ENCODE data around the gene LGR5. TPM values are rescaled to one million over a fixed set of nuclear protein-coding genes. Genes with fewer than 3 reads are reported as not detected.
A peak's percentile ranks its signal among the peaks of the same experiment; 100 is the strongest.

The LGR5 gene, protein sequence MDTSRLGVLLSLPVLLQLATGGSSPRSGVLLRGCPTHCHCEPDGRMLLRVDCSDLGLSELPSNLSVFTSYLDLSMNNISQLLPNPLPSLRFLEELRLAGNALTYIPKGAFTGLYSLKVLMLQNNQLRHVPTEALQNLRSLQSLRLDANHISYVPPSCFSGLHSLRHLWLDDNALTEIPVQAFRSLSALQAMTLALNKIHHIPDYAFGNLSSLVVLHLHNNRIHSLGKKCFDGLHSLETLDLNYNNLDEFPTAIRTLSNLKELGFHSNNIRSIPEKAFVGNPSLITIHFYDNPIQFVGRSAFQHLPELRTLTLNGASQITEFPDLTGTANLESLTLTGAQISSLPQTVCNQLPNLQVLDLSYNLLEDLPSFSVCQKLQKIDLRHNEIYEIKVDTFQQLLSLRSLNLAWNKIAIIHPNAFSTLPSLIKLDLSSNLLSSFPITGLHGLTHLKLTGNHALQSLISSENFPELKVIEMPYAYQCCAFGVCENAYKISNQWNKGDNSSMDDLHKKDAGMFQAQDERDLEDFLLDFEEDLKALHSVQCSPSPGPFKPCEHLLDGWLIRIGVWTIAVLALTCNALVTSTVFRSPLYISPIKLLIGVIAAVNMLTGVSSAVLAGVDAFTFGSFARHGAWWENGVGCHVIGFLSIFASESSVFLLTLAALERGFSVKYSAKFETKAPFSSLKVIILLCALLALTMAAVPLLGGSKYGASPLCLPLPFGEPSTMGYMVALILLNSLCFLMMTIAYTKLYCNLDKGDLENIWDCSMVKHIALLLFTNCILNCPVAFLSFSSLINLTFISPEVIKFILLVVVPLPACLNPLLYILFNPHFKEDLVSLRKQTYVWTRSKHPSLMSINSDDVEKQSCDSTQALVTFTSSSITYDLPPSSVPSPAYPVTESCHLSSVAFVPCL
- 4.5 TPM for polyA plus RNA-seq (ENCODE audit: insufficient read length)

DNA sequence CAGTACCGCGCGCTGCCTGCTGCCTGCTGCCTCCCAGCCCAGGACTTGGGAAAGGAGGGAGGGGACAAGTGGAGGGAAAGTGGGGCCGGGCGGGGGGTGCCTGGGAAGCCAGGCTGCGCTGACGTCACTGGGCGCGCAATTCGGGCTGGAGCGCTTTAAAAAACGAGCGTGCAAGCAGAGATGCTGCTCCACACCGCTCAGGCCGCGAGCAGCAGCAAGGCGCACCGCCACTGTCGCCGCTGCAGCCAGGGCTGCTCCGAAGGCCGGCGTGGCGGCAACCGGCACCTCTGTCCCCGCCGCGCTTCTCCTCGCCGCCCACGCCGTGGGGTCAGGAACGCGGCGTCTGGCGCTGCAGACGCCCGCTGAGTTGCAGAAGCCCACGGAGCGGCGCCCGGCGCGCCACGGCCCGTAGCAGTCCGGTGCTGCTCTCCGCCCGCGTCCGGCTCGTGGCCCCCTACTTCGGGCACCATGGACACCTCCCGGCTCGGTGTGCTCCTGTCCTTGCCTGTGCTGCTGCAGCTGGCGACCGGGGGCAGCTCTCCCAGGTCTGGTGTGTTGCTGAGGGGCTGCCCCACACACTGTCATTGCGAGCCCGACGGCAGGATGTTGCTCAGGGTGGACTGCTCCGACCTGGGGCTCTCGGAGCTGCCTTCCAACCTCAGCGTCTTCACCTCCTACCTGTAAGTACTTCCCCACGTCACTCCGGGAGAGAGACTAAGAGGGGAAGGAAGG, at the start of gene LGR5:
LGR5 (plus strand) TSS at position 186 of the 732 bp plus-strand sequence; CDS start at position 469, 283 bp downstream.
- no peak for DNase-seq (ENCODE audit: low read depth)

DNA sequence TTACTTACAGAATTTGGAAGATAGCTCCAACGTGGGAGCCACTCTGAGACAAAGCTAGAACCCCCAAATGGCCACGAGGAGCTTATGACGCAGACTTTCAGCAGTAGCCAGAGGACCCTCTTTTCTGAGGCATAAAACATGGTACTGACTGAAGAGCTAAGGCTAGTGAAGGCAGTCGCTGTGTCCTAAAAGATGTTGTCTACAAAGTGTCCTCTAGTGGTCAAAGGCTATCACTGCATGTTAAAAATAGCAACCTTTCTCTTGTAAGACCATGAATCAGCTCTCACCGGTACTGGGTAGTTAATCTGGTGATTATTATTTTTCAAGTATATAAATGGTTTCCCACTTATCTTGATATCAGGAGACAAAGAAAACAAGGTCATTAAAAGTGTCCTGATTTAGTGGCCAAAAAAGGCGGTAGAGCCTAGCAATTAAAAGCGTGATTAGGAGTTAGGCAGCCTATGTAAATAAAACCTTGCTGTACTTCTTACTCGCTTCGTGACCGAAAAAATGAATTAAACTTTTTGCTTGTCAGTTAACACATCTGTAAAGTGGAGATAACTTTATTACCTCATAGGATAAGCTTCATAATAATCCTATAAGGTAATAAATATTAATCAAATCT, 47.0 kb upstream of the LGR5 start:
- peak; percentile 29 for DNase-seq (ENCODE audit: low read depth)

DNA sequence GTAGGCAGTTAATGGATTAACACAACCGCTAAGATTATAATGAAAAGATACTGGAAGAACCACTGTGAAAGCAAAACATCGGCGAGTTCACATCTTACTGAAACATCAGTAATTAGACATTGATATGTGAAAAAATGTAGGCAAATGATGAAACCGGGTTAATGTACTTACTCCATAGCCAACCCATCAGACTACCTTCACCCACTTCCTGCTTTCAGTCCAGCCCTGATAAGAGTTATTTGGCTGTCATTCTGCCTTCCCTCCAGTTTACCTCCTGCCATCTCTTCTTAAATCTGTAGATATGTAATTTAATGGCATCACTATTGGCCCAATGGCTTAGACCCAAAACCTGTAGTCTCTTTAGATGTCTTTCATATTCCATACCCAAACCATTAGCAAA, 46.0 kb upstream of the LGR5 start:
- no peak for DNase-seq (ENCODE audit: low read depth)

DNA sequence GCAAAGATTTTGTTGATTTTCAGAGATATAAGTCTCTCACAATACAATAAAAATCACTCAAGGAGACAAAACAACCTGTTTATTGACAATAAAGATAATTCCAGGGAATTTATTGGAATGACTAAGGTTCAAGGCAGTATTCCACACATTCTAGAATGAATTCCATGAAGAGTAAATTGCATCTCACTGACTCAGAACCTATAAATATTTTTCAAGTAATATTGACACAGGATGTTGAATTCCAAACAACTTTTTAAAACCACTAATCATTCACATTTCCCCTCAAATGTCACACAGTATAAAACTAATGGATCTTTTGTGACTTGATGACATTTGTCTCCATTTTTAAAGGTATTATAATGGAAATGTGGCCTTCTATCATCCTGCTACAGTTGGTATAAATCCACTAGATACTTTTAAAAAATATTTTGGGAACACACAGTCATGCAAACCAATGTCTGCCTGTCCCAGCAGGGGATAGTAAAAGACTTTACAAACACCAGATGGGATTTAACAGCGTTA, 42.1 kb upstream of the LGR5 start:
- no peak for DNase-seq (ENCODE audit: low read depth)

DNA sequence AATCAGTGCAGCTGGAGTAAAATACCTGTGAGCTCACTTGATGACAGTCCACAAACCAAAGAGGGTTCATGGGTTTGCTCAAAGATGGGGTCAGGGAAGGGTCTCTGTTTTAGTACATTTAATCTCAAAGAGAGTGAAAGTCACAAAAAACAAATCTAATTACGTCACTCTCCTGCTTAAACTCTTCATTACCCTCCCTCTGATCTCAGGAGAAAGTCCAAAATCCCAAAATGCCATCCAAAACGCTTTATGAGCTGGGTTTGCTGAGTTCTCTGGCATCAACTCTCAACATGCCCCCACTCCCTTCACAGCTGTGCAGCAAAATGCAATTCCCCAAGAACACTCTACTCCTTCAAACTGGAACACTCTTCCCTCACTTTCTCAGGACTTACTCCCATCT, 40.4 kb upstream of the LGR5 start:
- no peak for DNase-seq (ENCODE audit: low read depth)

DNA sequence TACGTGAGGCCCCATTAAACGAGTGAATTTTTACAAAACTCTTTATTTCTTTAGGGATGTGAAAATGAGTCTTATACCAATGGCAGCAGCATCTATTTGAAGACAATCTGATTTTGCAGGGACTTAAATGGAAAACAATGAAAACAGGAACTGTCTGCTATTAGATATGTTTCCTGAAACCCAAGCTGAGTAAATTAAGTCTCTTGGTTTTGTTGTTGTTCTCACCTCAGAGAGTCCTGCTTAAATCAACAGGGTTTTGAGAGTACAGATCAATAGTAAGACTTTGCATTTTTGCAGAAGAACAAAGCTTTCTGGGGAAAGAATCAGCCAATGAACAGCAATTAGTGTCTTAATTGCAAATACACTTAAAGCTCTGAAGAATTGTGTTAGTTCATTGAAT, 39.1 kb upstream of the LGR5 start:
- no peak for DNase-seq (ENCODE audit: low read depth)

DNA sequence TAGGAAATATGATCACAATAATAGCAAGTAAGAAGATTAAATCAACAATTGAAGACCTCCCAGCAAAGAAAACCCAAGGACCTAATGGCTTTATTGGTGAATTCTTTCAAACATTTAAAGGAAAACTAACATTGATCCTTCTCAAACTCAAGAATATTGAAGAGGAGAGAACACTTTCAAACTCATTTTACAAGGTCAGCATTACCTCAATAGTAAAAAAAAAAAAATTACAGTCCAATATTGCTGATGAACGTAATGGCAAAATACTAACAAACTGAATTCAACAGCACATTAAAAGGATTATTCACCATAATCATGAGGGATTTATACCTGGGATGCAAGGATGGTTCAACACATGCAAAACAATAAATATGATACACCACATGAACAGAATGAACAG, 33.7 kb upstream of the LGR5 start:
- DNase-seq (ENCODE audit: low read depth), result no peak

DNA sequence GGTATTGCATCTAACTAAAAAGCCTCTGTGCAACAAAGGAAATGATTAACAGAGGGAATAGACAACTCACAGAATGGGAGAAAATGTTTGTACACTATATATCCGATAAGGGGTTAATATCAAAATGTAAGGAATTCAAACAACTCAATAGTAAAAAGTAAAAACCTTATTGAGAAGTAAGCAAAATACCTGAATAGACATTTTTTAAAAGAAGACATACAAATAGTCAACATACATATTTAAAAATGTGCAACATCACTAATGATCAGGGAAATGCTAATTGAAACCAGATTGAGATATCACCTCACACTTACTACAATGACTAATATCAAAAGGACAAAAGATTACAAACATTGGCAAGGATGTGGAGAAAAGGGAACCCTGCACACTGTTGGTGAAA, 31.9 kb upstream of the LGR5 start:
- DNase-seq (ENCODE audit: low read depth), result no peak

DNA sequence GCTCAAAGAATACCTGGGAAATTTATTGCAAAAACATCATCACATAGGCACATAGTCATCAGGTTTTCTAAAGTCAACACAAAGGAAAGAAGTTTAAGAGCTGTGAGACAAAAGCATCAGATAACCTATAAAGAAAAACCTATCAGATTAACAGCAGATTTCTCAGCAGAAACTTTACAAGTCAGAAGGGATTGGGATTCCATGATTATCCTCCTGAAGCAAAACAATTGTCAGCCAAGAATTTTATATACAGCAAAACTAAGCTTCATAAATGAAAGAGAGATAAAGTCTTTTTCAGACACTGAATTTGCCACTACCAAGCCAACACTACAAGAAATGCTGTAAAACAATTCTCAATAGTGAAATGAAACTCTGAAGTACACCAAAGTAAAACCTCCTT, 28.8 kb upstream of the LGR5 start:
- DNase-seq (ENCODE audit: low read depth), result no peak

DNA sequence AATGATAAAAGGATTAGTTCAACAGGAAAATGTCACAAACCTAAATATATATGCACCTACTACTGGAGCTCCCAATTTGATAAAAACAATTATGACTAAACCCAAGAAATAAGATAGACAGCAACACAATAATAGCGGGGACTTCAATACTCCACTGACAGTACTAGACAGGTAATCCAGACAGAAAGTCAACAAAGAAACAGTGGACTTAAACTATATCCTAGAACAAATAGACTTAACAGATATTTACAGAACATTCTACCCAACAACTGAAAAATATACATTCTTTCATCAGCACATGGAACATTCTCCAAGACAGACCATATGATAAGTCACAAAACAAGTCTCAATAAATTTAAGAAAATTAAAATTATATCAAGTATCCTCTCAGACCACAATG, 28.0 kb upstream of the LGR5 start:
- no peak for DNase-seq (ENCODE audit: low read depth)

DNA sequence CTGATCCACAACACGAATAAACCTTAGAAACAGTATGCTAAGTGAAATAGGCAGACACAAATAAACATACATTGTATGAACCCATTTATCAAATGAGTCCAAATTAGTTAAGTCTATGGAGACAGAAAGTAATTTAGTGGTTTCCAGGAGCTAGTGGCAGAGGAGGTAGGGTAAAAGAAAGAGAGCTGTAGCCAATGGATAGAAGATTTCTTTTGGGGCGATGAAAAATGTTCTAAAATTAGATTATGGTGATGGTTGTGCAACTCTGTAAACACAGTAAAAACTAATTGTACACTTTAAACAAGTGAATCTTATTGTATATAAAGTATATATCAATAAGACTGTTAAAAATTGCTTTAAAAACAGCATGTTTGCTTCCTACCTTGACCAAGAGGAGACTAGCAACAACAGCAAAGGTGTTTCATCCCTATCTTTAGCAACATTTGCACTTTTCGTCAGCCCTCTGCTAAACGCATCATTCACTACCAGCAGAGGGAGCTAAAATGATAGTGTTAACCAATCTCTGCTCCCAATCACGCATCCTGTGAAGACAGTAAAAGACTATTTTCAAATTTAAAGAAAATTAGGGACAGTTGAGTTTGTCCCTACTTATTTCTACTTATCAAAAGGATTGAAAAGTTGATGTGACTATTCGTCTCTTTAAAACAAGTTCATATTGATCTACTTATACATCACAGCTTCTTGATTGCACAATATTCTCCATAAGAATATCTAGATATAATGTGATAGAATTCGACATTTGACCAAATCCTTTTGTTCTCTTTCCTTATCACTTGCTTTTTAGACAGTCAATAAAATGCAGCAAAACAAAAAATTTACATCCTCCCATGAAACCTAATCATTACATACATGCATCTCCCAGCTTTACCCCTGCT, 24.0 kb upstream of the LGR5 start:
- DNase-seq (ENCODE audit: low read depth), result no peak

DNA sequence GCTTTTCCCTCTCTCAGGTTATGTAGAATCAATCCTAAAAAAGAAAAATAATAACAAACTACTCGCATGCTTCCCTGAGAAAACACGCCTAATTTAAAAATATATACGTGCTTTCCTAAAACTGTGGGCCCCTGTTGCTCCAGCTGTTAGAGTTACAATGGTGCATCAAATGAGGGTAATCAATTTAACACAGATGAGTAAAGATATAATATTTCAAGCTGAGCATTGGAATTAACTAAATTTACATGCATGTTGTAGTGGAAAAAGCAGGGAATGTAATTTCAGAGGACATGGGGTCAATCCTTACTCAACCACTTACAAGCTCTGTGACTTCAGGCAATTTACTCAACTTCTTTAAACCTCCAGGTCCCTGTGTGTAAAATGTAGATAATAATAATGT, 22.4 kb upstream of the LGR5 start:
- no peak for DNase-seq (ENCODE audit: low read depth)

DNA sequence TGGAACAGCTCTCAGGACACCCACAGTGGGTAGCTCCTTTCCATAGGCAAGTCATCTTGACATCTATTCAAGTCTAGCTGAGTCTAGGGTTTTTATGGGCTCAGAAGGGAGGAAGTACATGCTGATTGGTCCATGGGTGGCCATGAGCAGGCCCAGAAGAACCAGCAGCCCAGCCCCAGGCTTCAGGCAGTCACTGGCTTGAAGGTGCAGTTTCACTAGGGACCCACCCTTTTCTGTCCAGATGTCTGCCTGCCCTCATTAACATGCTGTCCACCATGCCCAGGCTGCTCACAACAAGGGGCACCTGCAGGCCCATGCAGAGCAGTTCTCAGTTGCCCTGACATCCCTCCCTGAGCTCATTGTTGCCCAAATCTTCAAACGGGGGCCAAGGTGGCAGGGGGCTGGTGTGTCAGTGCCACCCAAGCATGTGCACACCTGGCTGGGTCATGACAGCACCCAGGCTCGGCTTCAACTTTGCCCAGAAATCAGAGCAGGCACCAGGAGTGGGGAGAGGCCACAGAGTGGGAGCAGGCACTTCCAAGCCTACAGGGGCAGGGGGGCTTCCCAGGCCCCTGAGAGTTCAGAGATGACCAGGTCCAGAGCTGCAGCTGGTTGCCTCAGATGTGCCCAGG, 18.7 kb upstream of the LGR5 start:
- no peak for DNase-seq (ENCODE audit: low read depth)

DNA sequence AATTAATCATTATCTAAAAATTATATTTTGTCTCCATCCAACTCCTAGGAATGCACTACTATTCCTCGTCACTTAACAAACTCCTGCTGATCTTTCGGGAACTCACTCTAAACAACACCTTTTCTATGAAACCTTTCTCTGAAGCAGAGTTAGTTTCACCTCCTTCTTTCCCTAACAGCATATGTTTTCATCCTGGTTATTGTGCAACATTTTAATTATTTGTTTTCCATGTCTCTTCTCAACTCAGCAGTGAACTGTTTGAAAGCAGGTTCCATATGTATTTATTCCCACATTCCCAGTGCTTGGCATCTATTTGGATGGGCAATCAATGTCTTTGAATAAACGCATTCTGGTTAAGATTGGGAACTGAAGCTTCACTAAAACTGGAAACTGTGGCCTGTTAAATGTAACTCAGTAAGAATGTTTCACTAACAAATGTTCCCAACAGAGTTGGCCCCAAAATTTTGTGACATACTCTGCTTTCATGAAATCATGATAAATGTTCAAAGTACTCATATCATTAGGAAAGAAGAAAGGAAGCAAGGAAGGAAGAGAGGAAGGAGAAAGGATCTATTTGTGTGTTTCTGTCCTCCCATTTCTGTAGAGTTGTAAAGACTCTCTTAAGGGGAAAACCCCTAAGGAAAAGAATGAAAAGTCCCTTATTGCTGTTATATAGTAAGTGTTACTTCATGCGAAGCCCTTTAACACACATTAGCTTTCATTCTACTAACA, 13.9 kb upstream of the LGR5 start:
- DNase-seq (ENCODE audit: low read depth), result no peak

DNA sequence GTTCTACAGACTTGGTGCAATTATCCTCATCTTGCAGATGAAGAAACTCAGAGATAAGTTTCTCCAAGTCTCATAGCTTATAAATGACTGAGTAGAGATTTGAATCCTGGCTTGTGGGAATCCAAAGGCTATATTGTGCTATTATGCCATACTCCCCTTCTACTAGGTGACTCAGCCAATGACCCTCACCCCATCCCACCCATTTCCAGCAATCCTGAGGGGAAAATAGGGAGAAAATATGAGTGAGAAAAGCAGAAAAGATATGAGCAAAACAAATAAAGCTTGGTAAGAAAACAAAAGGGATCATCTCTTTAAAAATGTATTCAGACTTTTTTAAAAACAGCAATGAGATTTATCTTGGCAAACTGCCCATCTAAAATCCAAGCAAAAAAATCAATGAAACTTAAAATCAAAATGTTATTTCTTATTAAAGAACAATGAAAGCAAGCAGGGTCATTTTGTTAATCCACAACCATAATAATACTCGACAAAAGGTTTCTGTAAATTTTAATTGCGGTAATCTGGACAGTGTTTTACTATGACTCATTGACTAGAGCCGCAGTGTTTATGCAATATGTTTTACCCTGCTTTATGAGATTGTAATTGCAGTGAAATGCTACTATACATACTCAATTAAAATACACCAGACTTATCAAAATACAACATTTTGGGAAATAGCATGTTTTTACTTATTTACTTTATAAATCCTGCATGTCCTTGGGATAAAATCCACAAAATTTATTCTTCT, 13.1 kb upstream of the LGR5 start:
- DNase-seq (ENCODE audit: low read depth), result no peak

DNA sequence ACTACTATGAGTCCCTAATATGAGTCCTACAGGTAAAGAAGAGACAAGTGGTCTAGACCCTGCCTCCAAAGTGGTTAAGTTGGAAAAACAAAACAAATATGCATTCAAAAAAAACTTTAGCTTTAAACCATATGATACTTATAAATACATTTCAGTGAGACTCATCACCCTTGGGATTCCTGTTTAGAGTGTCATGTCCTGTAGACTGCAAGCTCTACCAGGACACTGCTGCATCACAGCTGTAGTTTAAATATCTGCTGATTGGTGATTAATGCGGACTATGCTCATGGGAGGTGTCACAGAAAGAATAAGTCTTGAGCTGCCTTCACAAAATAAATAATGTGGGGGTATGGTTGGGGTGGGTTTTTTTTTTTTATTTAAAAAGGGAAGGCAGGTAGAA, 8.8 kb upstream of the LGR5 start:
- no peak for DNase-seq (ENCODE audit: low read depth)

DNA sequence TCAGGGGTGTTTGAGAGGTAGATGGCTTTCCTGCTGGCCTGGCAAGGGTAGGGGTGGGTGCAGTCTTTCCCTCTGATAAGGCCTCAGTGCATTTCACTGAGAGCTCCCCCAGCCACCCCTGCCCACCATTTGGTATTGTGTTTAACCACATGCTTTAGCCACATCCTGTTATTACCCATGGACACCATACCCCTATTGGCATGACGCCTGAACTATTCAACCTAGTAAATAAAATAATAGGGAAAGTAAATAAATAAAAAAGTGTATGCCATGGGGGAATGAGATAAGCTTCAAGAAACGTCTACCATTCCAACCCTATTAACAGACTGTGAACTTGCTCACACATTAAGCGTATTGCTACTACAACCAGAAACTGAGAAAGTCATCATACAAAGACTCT, 7.6 kb upstream of the LGR5 start:
- DNase-seq (ENCODE audit: low read depth), result no peak

DNA sequence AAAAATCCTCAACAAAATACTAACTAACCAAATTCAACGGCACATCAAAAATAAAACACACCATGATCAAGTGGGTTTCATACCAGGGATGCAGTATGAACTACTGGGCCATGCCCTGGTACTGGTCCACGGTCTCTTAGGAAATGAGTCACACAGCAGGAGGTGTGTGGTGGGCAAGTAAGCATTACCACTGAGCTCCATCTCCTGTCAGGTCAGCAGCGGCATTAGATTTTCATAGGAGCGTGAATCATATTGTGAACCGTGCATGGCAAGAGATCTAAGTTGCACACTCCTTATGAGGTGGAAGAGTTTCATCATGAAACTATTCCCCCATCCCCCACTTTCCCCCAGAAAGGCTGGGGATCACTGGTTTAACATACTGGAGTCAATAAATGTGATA, 6.7 kb upstream of the LGR5 start:
- no peak for DNase-seq (ENCODE audit: low read depth)

DNA sequence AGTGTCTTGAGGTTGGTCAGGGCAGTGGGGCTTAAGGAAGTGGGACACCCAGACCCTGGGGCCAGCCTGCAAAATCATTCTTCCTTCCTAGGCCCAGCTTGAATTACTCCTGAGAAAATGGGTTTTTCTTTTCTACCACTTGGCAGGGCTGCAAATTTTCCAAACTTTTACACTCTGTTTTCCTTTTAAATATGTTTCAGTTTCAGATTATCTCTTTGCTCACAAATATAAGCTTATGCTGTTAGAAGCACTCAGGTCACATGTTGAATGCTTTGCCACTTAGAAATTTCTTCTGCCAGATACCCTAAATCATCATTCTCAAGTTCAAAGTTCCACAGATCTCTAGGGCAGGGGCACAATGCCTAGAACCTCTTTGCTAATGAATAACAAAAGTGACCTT, 2.9 kb upstream of the LGR5 start:
- DNase-seq (ENCODE audit: low read depth), result no peak
